Left kidney (tissue), 8 donors: ENCODE data around the gene DAP. TPM values are rescaled to one million over a fixed set of nuclear protein-coding genes. Genes with fewer than 3 reads are reported as not detected.
"Not testable (repeated sequence)": the region's sequence is repeated elsewhere in the genome, so short reads cannot be mapped to it uniquely, and the experiment has no call there.

Source experiments
- DNase-seq: peaks from one replicate; pipeline ENCODE4 v3.0.0-alpha.2; 2013
- long read RNA-seq, 8 donors: transcript quantifications; one replicate each; lab custom pipeline, GENCODE V29; 2026
- polyA plus RNA-seq: library from polyadenylated mRNA; unstranded; fragments of 120-200 nt; gene quantifications from one replicate; pipeline ENCODE4 v1.2.1, GENCODE V29; 2013; ENCODE audit not compliant: insufficient read length

Gene DAP
- 118 TPM for polyA plus RNA-seq
- long read RNA-seq, donor 1, transcript DAP-201 (4 exons, 2,339 nt): major isoform, 91 of 96 reads
- long read RNA-seq, donor 1, transcript DAP-204 (2 exons, 277 nt): minor isoform, 5 of 96 reads
- long read RNA-seq, donor 1, partial matches to known transcripts: 0 of 96 reads
- long read RNA-seq, donor 1, other reads (novel, unspliced or antisense): 0 of 96 reads
- long read RNA-seq, donor 2, transcript DAP-201 (4 exons, 2,339 nt): major isoform, 55 of 60 reads
- long read RNA-seq, donor 2, partial matches to known transcripts: 0 of 60 reads
- long read RNA-seq, donor 2, other reads (novel, unspliced or antisense): 0 of 60 reads
- long read RNA-seq, donor 3, transcript DAP-201 (4 exons, 2,339 nt): major isoform, 47 of 48 reads
- long read RNA-seq, donor 3, partial matches to known transcripts: 0 of 48 reads
- long read RNA-seq, donor 3, other reads (novel, unspliced or antisense): 0 of 48 reads
- long read RNA-seq, donor 4, transcript DAP-201 (4 exons, 2,339 nt): major isoform, 9 of 9 reads
- long read RNA-seq, donor 4, partial matches to known transcripts: 0 of 9 reads
- long read RNA-seq, donor 4, other reads (novel, unspliced or antisense): 0 of 9 reads
- long read RNA-seq, donor 5, transcript DAP-201 (4 exons, 2,339 nt): major isoform, 70 of 76 reads
- long read RNA-seq, donor 5, partial matches to known transcripts: 0 of 76 reads
- long read RNA-seq, donor 5, other reads (novel, unspliced or antisense): 0 of 76 reads
- long read RNA-seq, donor 6, transcript DAP-201 (4 exons, 2,339 nt): major isoform, 62 of 131 reads
- long read RNA-seq, donor 6, partial matches to known transcripts: 69 of 131 reads
- long read RNA-seq, donor 6, other reads (novel, unspliced or antisense): 0 of 131 reads
- long read RNA-seq, donor 7, transcript DAP-201 (4 exons, 2,339 nt): major isoform, 69 of 74 reads
- long read RNA-seq, donor 7, partial matches to known transcripts: 0 of 74 reads
- long read RNA-seq, donor 7, other reads (novel, unspliced or antisense): 0 of 74 reads
- long read RNA-seq, donor 8, transcript DAP-201 (4 exons, 2,339 nt): major isoform, 29 of 30 reads
- long read RNA-seq, donor 8, partial matches to known transcripts: 0 of 30 reads
- long read RNA-seq, donor 8, other reads (novel, unspliced or antisense): 0 of 30 reads

DNA sequence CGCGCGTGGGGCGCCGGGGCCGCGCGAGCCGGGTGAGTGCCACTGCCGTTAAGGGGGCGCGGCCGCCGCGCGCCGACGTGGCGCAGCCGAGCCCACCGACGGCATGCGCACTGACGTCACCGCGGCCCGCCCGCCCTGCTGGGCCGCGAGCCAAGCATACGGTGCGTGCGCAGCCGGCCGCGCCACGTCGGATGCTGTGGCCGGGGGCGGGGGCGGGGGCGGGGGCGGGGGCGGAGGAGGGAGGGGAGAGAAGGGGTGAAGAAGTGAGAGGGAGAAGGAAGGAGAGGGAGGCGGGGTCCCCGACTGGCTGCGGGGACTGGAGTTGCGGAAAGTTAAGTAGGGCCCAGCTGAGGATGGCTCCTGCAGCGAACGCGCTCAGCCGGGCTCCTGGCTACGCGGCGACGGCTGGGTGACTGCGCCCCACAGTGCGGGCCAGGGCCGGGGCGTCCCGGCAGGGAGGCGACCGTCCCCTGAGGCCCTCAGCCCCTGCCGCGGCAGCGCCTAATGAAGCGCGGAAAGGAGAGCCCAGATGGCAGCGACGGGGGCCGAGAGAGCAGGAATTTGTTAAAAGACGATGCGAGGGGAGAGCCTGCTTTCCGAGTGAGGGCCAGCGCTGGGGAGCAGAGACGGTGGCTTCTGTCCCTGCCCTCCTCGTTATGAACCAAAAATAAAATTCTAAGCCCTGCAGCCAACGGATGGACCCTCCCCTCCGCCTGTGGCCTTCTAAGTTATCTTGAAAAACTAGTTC is at the start of gene DAP:
Gene DAP (minus strand): TSS at position 50 of the 748 bp plus-strand sequence. CDS start 166 bp downstream, outside the sequence.
- peak; percentile 82 for DNase-seq

DNA sequence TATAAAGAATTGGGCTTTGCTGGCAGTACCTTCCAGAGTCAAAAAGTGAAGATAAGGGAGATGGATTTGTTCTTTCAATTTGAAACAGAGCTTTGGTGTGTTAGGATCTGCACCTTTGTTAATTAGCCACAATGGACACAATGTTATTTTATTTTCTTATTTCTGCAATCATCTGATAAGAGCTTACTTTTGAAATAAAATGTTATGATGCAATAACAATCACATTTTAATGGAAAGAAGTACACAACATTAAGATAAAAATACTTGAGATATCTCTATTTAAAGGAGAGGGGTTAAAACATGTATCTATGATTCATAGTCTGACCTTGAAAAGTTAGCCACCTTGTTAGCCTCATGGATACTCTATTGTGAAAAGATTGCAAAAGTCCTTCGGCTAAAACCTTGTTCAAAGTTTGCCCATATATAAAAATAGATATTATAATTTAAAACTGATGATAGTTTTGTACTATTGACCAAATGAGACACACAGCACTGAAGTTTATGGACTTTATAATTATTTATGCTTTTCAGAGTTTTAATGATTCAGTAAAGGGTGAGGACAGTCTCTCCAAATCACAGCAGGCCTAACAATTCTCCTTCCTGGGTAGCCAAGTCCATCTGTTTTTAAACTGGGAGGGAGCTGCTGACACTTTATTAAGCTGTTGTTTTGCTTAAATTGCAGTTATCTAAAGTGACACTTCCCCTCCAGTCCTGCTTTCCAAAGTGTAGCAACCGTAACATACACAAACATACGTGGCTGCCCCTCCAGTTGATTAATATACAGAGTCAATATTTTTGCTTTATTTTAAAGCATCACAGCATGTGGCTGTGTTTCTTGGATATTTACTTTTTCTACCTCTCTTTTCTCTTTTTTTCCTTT is 47.6 kb upstream of the DAP start:
- no peak for DNase-seq

DNA sequence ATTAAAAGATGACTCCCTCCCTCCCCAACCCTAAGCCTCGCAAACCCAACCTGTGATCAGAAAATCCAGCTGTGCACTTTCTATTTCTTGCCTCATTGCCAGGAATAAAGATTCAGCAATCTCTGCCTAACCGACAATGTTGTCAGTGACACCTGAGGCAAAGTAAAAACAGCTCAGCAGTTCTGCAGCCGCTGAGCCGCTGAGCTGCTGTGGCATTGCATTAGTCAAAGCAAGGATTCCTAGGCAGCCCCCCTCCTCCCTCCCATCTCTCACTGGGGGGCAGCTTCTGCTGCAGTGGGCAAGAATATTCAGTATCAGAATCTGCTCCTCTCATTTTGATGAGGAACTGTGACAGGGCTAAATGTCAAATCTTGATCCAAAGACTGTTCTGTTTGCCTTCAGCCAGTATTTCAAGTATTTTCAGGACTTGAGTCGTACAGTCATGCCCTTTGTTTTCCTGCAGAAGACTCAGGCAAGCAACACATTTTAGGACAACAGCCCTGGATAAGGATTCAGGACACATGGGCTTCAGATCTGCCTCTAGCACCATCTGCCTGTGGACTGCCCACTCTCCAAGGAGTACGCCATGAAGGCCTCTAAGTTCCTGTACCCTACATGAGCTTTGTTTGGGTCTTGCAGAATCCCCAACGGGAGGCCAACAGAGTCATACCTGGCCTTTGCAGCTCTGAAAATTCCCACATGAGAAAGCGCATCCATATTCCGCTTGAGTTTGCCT is 41.1 kb upstream of the DAP start:
- no peak for DNase-seq

- no peak for DNase-seq
Measured at GRCh38 chr5:10800852-10801251, 39.8 kb upstream of the DAP start.

DNA sequence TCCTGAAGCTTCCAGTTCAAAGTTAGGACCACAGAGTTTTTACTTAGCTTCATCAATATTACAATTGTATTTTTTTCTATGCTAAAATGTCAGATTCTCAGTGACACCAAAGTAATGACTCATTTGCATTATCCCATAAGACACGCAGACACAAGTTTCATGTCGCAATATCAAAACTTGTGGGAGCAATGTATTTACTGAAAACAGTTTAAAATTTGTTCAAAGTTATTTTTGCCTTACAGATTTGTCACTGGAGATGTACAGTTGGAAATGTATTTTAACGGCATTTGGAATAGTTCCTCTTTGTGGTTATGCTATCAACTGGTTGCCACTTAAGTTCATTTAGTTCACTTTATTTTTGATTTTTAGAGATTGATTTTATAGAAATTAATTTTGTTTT is 36.2 kb upstream of the DAP start:
- no peak for DNase-seq

DNA sequence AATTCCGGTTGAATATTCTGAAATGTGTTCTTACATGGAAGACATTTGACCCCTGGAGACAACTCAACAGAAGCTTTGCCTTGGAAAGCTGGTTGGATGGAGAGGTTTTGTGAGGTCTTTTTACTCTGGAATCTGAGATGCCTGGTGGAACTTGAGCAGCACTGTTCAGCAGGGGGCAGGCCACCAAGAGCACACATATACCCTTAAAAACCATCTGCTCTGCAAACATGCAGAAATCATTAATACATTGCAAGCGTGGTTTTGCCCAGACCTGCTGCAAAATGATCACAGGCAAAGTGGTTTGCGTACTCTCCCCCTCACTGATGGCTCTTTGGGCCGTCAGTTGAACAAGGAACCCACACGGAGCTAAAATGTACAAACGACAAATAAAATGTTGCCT is 32.8 kb upstream of the DAP start:
- DNase-seq: no peak

DNA sequence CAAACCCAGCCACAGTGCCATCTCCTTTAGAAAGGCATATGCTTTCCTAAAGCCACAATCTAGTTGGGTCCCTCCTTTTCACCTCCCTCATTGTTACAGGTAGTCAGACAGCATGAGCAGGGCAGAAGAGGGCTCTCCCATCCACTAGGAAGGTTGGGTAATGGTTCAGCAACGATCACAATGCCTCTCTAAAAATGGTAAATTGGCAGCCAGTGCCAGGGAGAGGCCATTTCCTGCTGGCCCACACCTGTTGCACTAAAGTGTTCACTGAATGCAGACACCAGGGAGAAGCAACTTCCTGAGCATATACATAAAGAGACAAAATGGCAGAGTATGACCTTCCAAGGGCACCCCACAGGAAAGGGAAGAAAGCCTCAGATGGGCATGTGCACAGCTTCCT is 31.3 kb upstream of the DAP start:
- DNase-seq: no peak

GRCh38 chr5:10789726-10790125 is 28.7 kb upstream of the DAP start:
- no peak for DNase-seq

GRCh38 chr5:10789021-10789420 is 28.0 kb upstream of the DAP start:
- DNase-seq: no peak

DNA sequence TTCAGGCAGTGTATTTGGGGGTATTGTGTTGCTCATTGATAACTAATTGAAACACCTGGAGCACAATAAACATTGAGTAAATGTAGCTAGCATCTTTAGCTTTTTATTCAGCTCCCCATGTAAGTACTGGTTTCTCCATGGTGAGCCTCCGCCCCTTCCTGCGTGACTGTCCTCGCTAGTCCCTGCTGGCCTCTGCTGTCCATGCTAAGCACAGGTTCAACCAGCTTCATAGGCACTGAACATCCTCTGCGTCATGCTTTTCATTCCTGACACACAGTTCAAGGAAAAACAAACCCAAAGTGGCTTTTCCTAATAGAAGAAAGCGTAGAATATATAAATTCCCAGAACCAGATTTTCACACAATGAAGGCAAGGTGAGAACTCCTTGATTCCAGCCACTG is 27.3 kb upstream of the DAP start:
- no peak for DNase-seq

DNA sequence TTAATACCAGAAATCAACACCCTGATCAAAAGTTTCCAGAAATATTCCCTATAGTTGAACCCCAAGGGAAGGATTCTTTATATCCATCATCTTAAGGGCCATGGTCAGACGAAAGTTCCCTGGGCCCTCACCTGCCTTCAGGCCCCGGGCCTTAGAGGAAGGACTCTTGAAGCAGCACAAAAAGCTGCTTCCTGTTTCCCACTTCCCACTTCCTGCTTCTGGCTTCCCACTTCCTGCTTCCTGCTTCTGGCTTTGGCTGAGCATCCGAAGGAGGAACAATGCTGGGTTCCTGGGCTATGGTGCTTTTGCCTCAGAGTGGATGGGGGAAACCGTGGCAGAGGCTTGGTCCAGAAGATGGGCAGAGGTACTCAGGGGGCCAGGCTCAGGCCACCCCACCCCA is 25.8 kb upstream of the DAP start:
- DNase-seq: no peak

DNA sequence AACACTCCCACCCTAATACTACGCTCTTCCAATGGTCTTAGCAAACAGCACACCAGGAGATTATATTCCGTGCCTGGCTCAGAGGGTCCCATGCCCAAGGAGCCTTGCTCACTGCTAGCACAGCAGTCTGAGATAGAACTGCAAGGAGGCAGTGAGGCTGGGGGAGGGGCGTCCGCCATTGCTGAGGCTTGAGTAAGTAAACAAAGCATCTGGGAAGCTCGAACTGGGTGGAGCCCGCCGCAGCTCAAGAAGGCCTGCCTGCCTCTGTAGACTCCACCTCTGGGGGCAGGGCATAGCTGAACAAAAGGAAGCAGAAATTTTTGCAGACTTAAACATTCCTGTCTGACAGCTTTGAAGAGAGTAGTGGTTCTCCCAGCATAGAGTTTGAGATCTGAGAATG is 19.2 kb upstream of the DAP start:
- DNase-seq: not testable (repeated sequence)

DNA sequence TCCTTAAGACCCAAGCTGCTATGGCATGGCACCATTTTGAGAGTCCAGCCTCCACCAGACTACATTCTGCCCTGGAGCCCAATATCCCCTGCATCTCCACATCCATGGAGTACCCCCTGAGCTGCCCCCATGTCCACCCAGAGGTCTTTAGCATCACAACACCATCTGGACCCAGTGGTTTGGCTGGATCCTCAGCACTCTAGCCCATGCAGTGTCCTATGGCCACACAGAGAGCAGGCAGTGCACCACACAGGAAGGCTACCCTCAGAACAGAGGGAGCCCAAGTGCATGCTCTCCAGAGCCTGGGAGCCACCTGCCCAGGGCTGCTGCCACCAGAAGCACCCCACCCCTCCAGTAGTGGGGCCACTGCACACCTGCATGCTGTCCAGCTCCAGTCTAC is 18.6 kb upstream of the DAP start:
- DNase-seq: no peak

GRCh38 chr5:10778179-10778910 is 17.3 kb upstream of the DAP start:
- no peak for DNase-seq

DNA sequence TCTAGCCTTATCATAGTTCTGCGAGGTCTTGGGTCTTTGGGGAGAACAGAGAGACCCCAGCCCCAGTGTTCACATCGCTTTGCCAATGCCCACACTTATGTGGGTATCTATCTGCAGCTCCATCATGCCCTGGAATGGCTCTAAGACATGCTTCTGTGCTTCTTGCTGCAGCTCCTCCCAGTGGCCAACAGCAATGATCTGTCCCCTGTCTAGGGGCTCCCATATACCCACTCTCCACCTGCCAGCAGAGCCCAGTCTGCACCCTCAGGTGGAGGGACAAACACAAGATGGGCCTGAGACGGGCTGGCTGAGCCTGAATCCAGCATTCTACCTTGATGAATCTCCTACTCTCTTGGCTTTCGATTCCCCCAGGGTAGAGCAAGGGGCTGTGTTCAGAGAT is 14.6 kb upstream of the DAP start:
- DNase-seq: no peak

DNA sequence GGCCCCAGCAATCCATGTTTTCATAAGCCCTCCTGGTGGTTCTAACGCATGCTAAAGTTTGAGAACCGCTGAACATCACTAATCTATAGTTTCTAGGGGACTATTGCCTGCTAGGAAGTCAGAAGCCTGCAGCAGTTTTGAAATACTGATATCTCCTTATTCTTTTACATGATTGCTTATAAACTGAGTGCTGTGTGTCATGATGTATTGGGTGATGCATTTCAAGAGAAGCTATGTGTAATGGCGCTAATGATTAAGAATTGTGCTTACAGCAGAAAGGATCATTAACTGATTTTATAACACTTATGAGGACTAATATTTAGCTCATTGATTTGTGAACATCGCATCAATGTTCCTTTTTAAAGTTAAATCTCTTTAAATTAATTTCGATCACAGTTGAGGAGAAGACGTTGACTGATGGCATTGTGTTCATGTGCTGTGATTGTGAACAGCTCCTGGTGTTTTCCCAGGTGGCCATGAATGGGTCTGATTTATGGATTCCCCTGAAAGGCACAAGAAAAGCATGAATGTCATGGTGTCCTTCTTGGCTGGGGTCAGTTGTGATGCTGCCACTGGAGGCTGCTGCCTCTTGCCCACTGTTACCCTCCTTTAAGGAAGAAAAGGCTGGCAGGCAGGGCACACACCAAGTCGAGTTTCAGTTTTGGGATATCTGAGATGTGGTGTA is 12.0 kb upstream of the DAP start:
- no peak for DNase-seq

DNA sequence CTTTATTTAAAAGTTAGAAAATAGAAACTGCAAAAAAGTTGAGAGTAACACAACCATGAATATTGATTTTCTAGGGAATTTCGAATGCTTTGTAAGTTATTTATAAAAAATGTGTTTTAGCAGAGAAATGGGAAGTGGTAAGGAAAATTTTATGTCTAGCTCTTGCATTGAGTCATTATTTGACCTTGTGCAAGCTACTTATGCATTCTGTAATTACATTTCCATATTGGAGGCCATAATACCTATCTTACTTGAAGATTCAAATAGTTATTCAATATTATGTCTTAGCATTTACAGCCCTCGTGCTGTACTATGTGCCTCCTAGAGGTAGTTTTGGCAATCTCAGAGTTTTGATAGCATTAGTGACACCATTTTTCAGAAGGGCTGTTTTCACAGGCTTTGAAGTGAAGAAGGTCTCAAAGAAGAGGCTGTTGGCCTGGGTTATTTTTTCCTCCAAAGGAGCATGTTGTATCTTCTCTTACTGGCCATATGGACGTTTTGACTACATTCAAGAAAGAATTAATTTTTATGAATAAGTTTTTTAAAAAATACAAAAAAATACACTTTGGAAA is 7.4 kb upstream of the DAP start:
- no peak for DNase-seq

DNA sequence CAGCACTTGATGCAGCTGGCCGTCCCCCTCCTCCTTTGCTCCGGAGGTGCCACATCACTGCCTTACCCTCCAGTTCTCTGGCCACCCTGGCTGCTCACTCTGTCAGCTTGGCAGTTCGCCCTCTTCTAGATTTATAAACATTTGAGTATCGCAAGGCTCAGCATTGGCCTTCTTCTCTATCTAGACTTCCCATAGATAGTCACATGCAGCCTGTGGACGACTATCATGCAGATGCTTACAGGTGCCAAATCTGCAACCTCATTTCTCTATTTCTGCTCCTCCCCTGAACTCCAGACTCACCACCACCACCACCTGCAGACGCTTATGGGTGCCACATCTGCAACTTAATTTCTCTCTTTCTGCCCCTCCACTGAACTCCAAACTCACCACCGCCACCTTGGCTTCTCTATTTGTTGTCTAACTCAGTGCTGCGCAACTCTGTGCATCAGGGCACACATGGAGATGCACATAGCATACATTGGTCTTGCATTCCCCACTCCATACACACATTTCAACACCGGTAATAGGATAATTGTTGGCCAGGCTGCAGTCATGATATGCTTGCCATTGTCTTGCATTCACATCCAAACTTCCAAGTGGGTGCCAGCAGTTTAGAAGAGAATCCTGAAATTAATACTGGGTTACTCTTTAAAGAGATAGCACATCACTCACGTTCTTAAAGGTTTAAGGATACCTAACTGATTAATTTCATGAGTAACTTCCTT is 1.9 kb upstream of the DAP start:
- no peak for DNase-seq
